HepG2 (cell line): Measurements from ENCODE around the gene PCDHA13. TPM values are rescaled to one million over a fixed set of nuclear protein-coding genes. Genes with fewer than 3 reads are reported as not detected.

Source experiments
- ATAC-seq: fragments of 200-7000 bp; cut with Tn5 transposase; 3 replicates; pipeline ENCODE4 v1.9.1; 2020; ENCODE audit warnings: mild to moderate bottlenecking, moderate library complexity
- BruUV-seq: library from RNA; stranded (reverse); fragments of 400-500 nt; replicated peaks from 2 replicates; lab custom pipeline; 2021; lab: Mats Ljungman, UMichigan
- CTCF ChIA-PET: fragments of 300-600 bp; formaldehyde crosslinking; extraction: SDS; loops from one replicate; lab custom pipeline; 2021; ENCODE audit warnings: low total read pairs, inconsistent platforms, low intra/inter-chr PET ratio; lab: Yijun Ruan, JAX
- POLR2A ChIA-PET: fragments of 350-600 bp; sonication (Branson Sonifier 250); formaldehyde crosslinking; loops from one replicate; lab custom pipeline; 2020; ENCODE audit warnings: antibody characterized with exemption, inconsistent platforms; lab: Yijun Ruan, JAX
- DNase-seq: peaks from one replicate; pipeline ENCODE4 v3.0.0-alpha.2; 2015; ENCODE audit warnings: low spot score
- FAIRE-seq: peaks from 3 replicates; lab custom pipeline; 2011; peaks lifted over from hg19 to GRCh38; lab: Jason Lieb, UNC
- H2AFZ ChIP-seq: one replicate; pipeline ENCODE4 v1.6.1; 2011; ENCODE audit warnings: low read length, inconsistent platforms
- H3K27ac ChIP-seq: fragments of 300-600 bp; 3 replicates; pipeline ENCODE4 v1.8.0; 2011; ENCODE audit warnings: mixed run types, mild to moderate bottlenecking, mixed read lengths, low read length, inconsistent platforms; ENCODE audit not compliant: insufficient read depth; ENCODE audit errors: extremely low read length
- H3K27me3 ChIP-seq, 2 experiments: fragments of 200-600 bp in 1 of 2; 2 replicates in 1 of 2; 3 replicates in 1 of 2; pipeline versions ENCODE4 v1.6.0 to v1.8.0; 2011; ENCODE audit warnings: low read length in 2 of 2, mild to moderate bottlenecking in 2 of 2, moderate library complexity in 2 of 2, inconsistent platforms in 1 of 2; ENCODE audit not compliant: insufficient read depth in 2 of 2, control insufficient read depth in 1 of 2
- H3K36me3 ChIP-seq, 2 experiments: fragments of 200-600 bp in 1 of 2; replicated peaks in 1 of 2; 2 replicates in 1 of 2; 3 replicates in 1 of 2; pipeline versions ENCODE4 v1.5.1 to v1.8.0; 2011; ENCODE audit warnings: low read length in 2 of 2, inconsistent platforms in 1 of 2; ENCODE audit not compliant: insufficient read depth in 2 of 2, control insufficient read depth in 1 of 2
- H3K4me1 ChIP-seq: 2 replicates; pipeline ENCODE4 v1.5.1; 2012; ENCODE audit warnings: low read length, inconsistent platforms; ENCODE audit not compliant: insufficient read depth
- H3K4me2 ChIP-seq: 2 replicates; pipeline ENCODE4 v1.6.0; 2011; ENCODE audit warnings: low read depth, low read length, inconsistent platforms
- H3K4me3 ChIP-seq, 3 experiments: fragments of 200-600 bp in 1 of 3; sonication (generic), shearing (Covaris generic) in 1 of 3; replicated peaks in 1 of 3; 2 replicates each; pipeline ENCODE4 v1.5.1; 2011 to 2016; ENCODE audit warnings: low read length in 3 of 3, inconsistent platforms in 2 of 3, low read depth in 2 of 3, mild to moderate bottlenecking in 2 of 3, control low read depth in 1 of 3, mixed read lengths in 1 of 3; ENCODE audit not compliant: insufficient read depth in 1 of 3
- H3K79me2 ChIP-seq: one replicate; pipeline ENCODE4 v1.6.1; 2011; ENCODE audit warnings: low read length, inconsistent platforms; ENCODE audit not compliant: insufficient read depth
- H3K9ac ChIP-seq: 2 replicates; pipeline ENCODE4 v1.6.0; 2011; ENCODE audit warnings: mild to moderate bottlenecking, low read depth, low read length, inconsistent platforms; ENCODE audit not compliant: insufficient read depth
- H3K9me3 ChIP-seq: 2 replicates; pipeline ENCODE4 v1.5.1; 2012; ENCODE audit warnings: mild to moderate bottlenecking, low read length
- H4K20me1 ChIP-seq: 2 replicates; pipeline ENCODE4 v1.6.0; 2011; ENCODE audit warnings: inconsistent platforms, mild to moderate bottlenecking, low read length, moderate library complexity; ENCODE audit not compliant: insufficient read depth
- CBX5 ChIP-seq: sonication (generic); formaldehyde crosslinking; IDR thresholded peaks from 2 replicates; pipeline ENCODE4 v1.4.0; 2020; ENCODE audit warnings: missing genetic modification reagents, borderline replicate concordance
- ELF4 ChIP-seq: sonication (generic); formaldehyde crosslinking; IDR thresholded peaks from 2 replicates; pipeline ENCODE4 v1.5.0; 2020; ENCODE audit warnings: missing genetic modification reagents, mild to moderate bottlenecking, moderate library complexity, borderline replicate concordance
- GABPA ChIP-seq, 2 experiments: IDR thresholded peaks; 2 replicates each; pipeline ENCODE4 v1.6.1; 2011 to 2016; ENCODE audit warnings: low read depth in 2 of 2, low read length in 1 of 2, missing biosample characterization in 1 of 2, missing genetic modification characterization in 1 of 2
- HNF4A ChIP-seq: sonication (generic); formaldehyde crosslinking; IDR thresholded peaks from 2 replicates; pipeline ENCODE4 v1.4.0; 2020; ENCODE audit warnings: missing genetic modification reagents
- HOXA3 ChIP-seq: sonication (generic); formaldehyde crosslinking; IDR thresholded peaks from 2 replicates; pipeline ENCODE4 v1.5.0; 2020; ENCODE audit warnings: missing genetic modification reagents
- JARID2 ChIP-seq: sonication (generic); formaldehyde crosslinking; IDR thresholded peaks from 2 replicates; pipeline ENCODE4 v1.8.1; 2023; ENCODE audit warnings: missing genetic modification reagents, inconsistent platforms; ENCODE audit not compliant: insufficient replicate concordance
- KDM3A ChIP-seq: IDR thresholded peaks from 2 replicates; pipeline ENCODE4 v1.6.1; 2018; ENCODE audit warnings: low read depth, missing compliant biosample characterization
- MLX ChIP-seq: IDR thresholded peaks from 2 replicates; pipeline ENCODE4 v1.6.1; 2016
- MXD1 ChIP-seq: sonication (generic); formaldehyde crosslinking; IDR thresholded peaks from 2 replicates; pipeline ENCODE4 v1.4.0; 2020; ENCODE audit warnings: mild to moderate bottlenecking, missing genetic modification reagents
- PHF8 ChIP-seq: sonication (generic); formaldehyde crosslinking; IDR thresholded peaks from 2 replicates; pipeline ENCODE4 v1.5.0; 2020; ENCODE audit warnings: missing genetic modification reagents
- TRIM24 ChIP-seq: sonication (generic); formaldehyde crosslinking; IDR thresholded peaks from 2 replicates; pipeline ENCODE4 v1.8.0; 2022; ENCODE audit warnings: mild to moderate bottlenecking, missing genetic modification reagents
- XRCC5 ChIP-seq: fragments of 200-400 bp; formaldehyde crosslinking; optimal IDR thresholded peaks from 2 replicates; pipeline ENCODE3; 2017; ENCODE audit warnings: mild to moderate bottlenecking, low read length
- YEATS4 ChIP-seq: sonication (generic); formaldehyde crosslinking; IDR thresholded peaks from 2 replicates; pipeline ENCODE4 v1.4.0; 2020; ENCODE audit warnings: missing genetic modification reagents, borderline replicate concordance
- ZHX1 ChIP-seq: sonication (generic); formaldehyde crosslinking; IDR thresholded peaks from 2 replicates; pipeline ENCODE4 v1.8.1; 2022; ENCODE audit warnings: low read depth, mild to moderate bottlenecking, missing genetic modification reagents
- ZNF138 ChIP-seq: sonication (generic); formaldehyde crosslinking; IDR thresholded peaks from 2 replicates; pipeline ENCODE4 v1.5.0; 2020; ENCODE audit warnings: mild to moderate bottlenecking, low read depth, missing genetic modification reagents
- ZNF207 ChIP-seq: fragments of 450-650 bp; IDR thresholded peaks from 2 replicates; pipeline ENCODE4 v1.6.1; 2016; ENCODE audit warnings: antibody characterized with exemption, borderline replicate concordance
- ZNF549 ChIP-seq: sonication (generic); formaldehyde crosslinking; IDR thresholded peaks from 2 replicates; pipeline ENCODE4 v1.5.0; 2020; ENCODE audit warnings: missing genetic modification reagents
- ZUFSP ChIP-seq: sonication (generic); formaldehyde crosslinking; IDR thresholded peaks from 2 replicates; pipeline ENCODE4 v1.9.0; 2021; ENCODE audit warnings: missing genetic modification reagents, mild to moderate bottlenecking, borderline replicate concordance
- WGBS: methylation state at CpG from one replicate; pipeline ENCODE4 v1.1.6; 2017; ENCODE audit warnings: low lambda C conversion rate; 5-methylcytosine and 5-hydroxymethylcytosine counted together
- in situ Hi-C: cut with HindIII; loops from 2 replicates; pipeline ENCODE4 v1.10.0; 2017; ENCODE audit warnings: low pct_unique_long_range_greater_than_20kb; ENCODE audit not compliant: extremely low pct_ligation_motif_present
- intact Hi-C: fragments of 100-400 bp; cut with micrococcal nuclease; formaldehyde crosslinking; loops from one replicate; pipeline ENCODE4 v1.10.0; 2022; ENCODE audit not compliant: unreplicated experiment
- polyA plus RNA-seq, 8 experiments: library from polyadenylated mRNA; depleted of rRNA in 3 of 8; stranded (reverse) in 7 of 8; unstranded in 1 of 8; fragments of >200 nt; fragmentation: Illumina TruSeq in 4 of 8; extraction: Trizol in 4 of 8; gene quantifications; 2 replicates each; pipeline versions ENCODE4 v1.2.1 to v1.2.3, GENCODE V29; 2011 to 2016; ENCODE audit warnings: low read depth in 4 of 8, missing spikeins in 1 of 8, mixed read lengths in 1 of 8; ENCODE audit not compliant: insufficient read depth in 1 of 8
- total RNA-seq, 5 experiments: library from RNA; depleted of rRNA; stranded (reverse); fragments of >200 nt; fragmentation: Illumina TruSeq; extraction: Trizol; gene quantifications; 2 replicates each; pipeline ENCODE4 v1.2.3, GENCODE V29; 2016; ENCODE audit warnings: low read depth in 1 of 5

PCDHA13 gene
- total and polyA plus RNA-seq, 2 of the 13 experiments (the other 11 are each of a cell fraction or from before 2014, with no cell fraction given), result 0.03 to 0.04 TPM

- in situ Hi-C loops (no loop called here), intact Hi-C loops (loop anchor here (1.0 to 2.0 kb wide), 2 partner anchors 28 to 200 kb away; partner anchors contain the start of gene PCDHA11)
- Histone ChIP-seq H3K36me3 (no peaks in the 10 kb centered on the region), H2AFZ (no peak within 1 kb of the TSS), H3K9me3 (no peaks in the 10 kb centered on the region), H4K20me1 (no peaks in the 10 kb centered on the region), H3K4me2 (peak within 1 kb of the TSS; percentile 42; the same call in 1 of the 2 replicates), H3K27ac (no peak within 1 kb of the TSS), H3K4me1 (no peaks in the 10 kb centered on the region), H3K4me3 (peak within 1 kb of the TSS in 2 of 3 experiments; percentile 28 to 49; a peak in 3 of 6 replicates), H3K9ac (no peak within 1 kb of the TSS), H3K27me3 (no peaks in the 10 kb centered on the region), H3K79me2 (no peaks in the 10 kb centered on the region)
- ChIA-PET CTCF (interaction anchor here (2.4 kb wide), 1 partner anchor 200 kb away, joined by 37 read pairs; no protein-coding TSS in a partner anchor), POLR2A (no interaction called here)
- DNase-seq, result peak; percentile 48
- BruUV-seq, result no TSS peak
- ATAC-seq, result peak; percentile 89
- 30% methylated on average over 30 of the region's 47 CpGs for WGBS
- peak; percentile 76 for FAIRE-seq
- TF ChIP-seq MXD1 (no peak), CBX5 (CRISPR knock-in tag) (no peak), ZNF549 (no peak), GABPA (IDR thresholded peaks at IDR 0.05; ENCODE audit: low read depth, low read length) (no peak), GABPA (CRISPR knock-in tag; IDR thresholded peaks at IDR 0.05; ENCODE audit: low read depth) (peak; percentile 42; the same call in 1 of the 2 replicates), MLX (no peak), ZUFSP (CRISPR knock-in tag) (no peak), TRIM24 (CRISPR knock-in tag) (no peak), ZNF207 (no peak), HOXA3 (CRISPR knock-in tag) (0 out of 2 replicates have a peak, but pooled peaks have one; percentile 10), KDM3A (CRISPR knock-in tag) (no peak), XRCC5 (peak; percentile 48), HNF4A (peak; percentile 29; the same call in 1 of the 2 replicates), JARID2 (CRISPR knock-in tag) (no peak), ZNF138 (no peak), ELF4 (CRISPR knock-in tag) (no peak), ZHX1 (CRISPR knock-in tag) (no peak), YEATS4 (CRISPR knock-in tag) (no peak), PHF8 (CRISPR knock-in tag) (no peak)
Measured at GRCh38 chr5:140840978-140841962, 40.7 kb upstream of the PCDHA13 start, which contains the start of gene PCDHA8. PCDHA8 (plus strand) TSS chr5:140841187; CDS start chr5:140841322, 135 bp downstream.
